ENCODE results near the gene BLNK.
"Not testable (repeated sequence)": the region's sequence is repeated elsewhere in the genome, so short reads cannot be mapped to it uniquely, and the experiment has no call there.

Gene BLNK

GRCh38 chr10:96271016-96271815 lies at the start of gene BLNK:
Gene BLNK (minus strand): TSS chr10:96271569. CDS start chr10:96271398, 171 bp downstream.
- DNase-seq (ENCODE audit: insufficient read length, low spot score) (no peak), FAIRE-seq (no peak)
- no peak for TF ChIP-seq POLR2A (IDR thresholded peaks at IDR 0.05; ENCODE audit: low read depth, low read length)

- DNase-seq (ENCODE audit: insufficient read length, low spot score) (no peak), FAIRE-seq (no peak)
- no peak for TF ChIP-seq POLR2A (IDR thresholded peaks at IDR 0.05; ENCODE audit: low read depth, low read length)
These were observed 48.5 kb upstream of the BLNK start for GRCh38 chr10:96319754-96320474.

- FAIRE-seq (no peak), DNase-seq (ENCODE audit: insufficient read length, low spot score) (no peak)
- no peak for TF ChIP-seq POLR2A (IDR thresholded peaks at IDR 0.05; ENCODE audit: low read depth, low read length)
These were observed 45.9 kb upstream of the BLNK start for GRCh38 chr10:96317067-96317833.

GRCh38 chr10:96313344-96313743 lies 42.0 kb upstream of the BLNK start:
- no peak for TF ChIP-seq POLR2A (IDR thresholded peaks at IDR 0.05; ENCODE audit: low read depth, low read length)
- FAIRE-seq, result no peak
- DNase-seq (ENCODE audit: insufficient read length, low spot score), result no peak

- DNase-seq (ENCODE audit: insufficient read length, low spot score), result no peak
- no peak for FAIRE-seq
- no peak for TF ChIP-seq POLR2A (IDR thresholded peaks at IDR 0.05; ENCODE audit: low read depth, low read length)
These were observed 39.9 kb upstream of the BLNK start for GRCh38 chr10:96311180-96311715.

GRCh38 chr10:96310321-96310669 lies 38.9 kb upstream of the BLNK start:
- FAIRE-seq, result no peak
- no peak for TF ChIP-seq POLR2A (IDR thresholded peaks at IDR 0.05; ENCODE audit: low read depth, low read length)
- no peak for DNase-seq (ENCODE audit: insufficient read length, low spot score)

- FAIRE-seq, result no peak
- DNase-seq (ENCODE audit: insufficient read length, low spot score), result no peak
- TF ChIP-seq POLR2A (IDR thresholded peaks at IDR 0.05; ENCODE audit: low read depth, low read length), result no peak
These were observed 38.4 kb upstream of the BLNK start for GRCh38 chr10:96309628-96310320.

- not testable (repeated sequence) for FAIRE-seq
These were observed 37.5 kb upstream of the BLNK start for GRCh38 chr10:96308854-96309253.

GRCh38 chr10:96306516-96306915 lies 35.1 kb upstream of the BLNK start:
- no peak for FAIRE-seq
- no peak for TF ChIP-seq POLR2A (IDR thresholded peaks at IDR 0.05; ENCODE audit: low read depth, low read length)
- no peak for DNase-seq (ENCODE audit: insufficient read length, low spot score)

More at GRCh38 chr10:96308854-96309253, 37.5 kb upstream of the BLNK start:
- not testable (repeated sequence) for DNase-seq (ENCODE audit: insufficient read length, low spot score)

GRCh38 chr10:96305019-96305418 lies 33.6 kb upstream of the BLNK start:
- DNase-seq (ENCODE audit: insufficient read length, low spot score), result no peak
- no peak for FAIRE-seq
- TF ChIP-seq POLR2A (IDR thresholded peaks at IDR 0.05; ENCODE audit: low read depth, low read length), result no peak

- no peak for DNase-seq (ENCODE audit: insufficient read length, low spot score)
- no peak for FAIRE-seq
- no peak for TF ChIP-seq POLR2A (IDR thresholded peaks at IDR 0.05; ENCODE audit: low read depth, low read length)
These were observed 32.9 kb upstream of the BLNK start, which contains the start of gene DNTT for GRCh38 chr10:96304230-96304629. Gene DNTT (plus strand): TSS chr10:96304434. CDS start chr10:96304498, 64 bp downstream.

GRCh38 chr10:96301616-96302015 lies 30.2 kb upstream of the BLNK start:
- DNase-seq (ENCODE audit: insufficient read length, low spot score) (no peak), FAIRE-seq (no peak)
- TF ChIP-seq POLR2A (IDR thresholded peaks at IDR 0.05; ENCODE audit: low read depth, low read length), result no peak

- DNase-seq (ENCODE audit: insufficient read length, low spot score) (no peak), FAIRE-seq (no peak)
- TF ChIP-seq POLR2A (IDR thresholded peaks at IDR 0.05; ENCODE audit: low read depth, low read length), result no peak
These were observed 28.0 kb upstream of the BLNK start for GRCh38 chr10:96299383-96299782.
